Stimulated activated CD4-positive, alpha-beta T cell treated with anti-CD3 and anti-CD28 coated beads, Interleukin-1b, Interleukin-23, amount 100 ng/mL, for 1 hour (primary cell): ENCODE results near the gene GOLGA8N.
A peak's percentile ranks its signal among the peaks of the same experiment; 100 is the strongest.

Source experiments
- DNase-seq, 2 donors: peaks; one replicate each; pipeline ENCODE4 v3.0.0-alpha.2; 2020; ENCODE audit warnings: low read depth in 2 of 2

The GOLGA8N gene

GRCh38 chr15:32651229-32651837 is 58.1 kb downstream of the GOLGA8N start:
- peak in 1 of 2 donors; percentile 16 for DNase-seq

- no peak for DNase-seq
These were observed 58.9 kb downstream of the GOLGA8N start for GRCh38 chr15:32652178-32652577.

- DNase-seq: no peak
These were observed 62.8 kb downstream of the GOLGA8N start for GRCh38 chr15:32656091-32656490.

- no peak for DNase-seq
These were observed 63.2 kb downstream of the GOLGA8N start for GRCh38 chr15:32656496-32656895.
